Skeletal muscle tissue (tissue), 4 donors: ENCODE measurements around the gene IFITM2. TPM values are rescaled to one million over a fixed set of nuclear protein-coding genes. Genes with fewer than 3 reads are reported as not detected.
"Not testable (repeated sequence)": the region's sequence is repeated elsewhere in the genome, so short reads cannot be mapped to it uniquely, and the experiment has no call there.

ENCODE experiments used
- H3K27ac ChIP-seq: one replicate; pipeline ENCODE4 v1.7.0; 2013; ENCODE audit warnings: mild to moderate bottlenecking, low read depth, low read length, inconsistent platforms
- H3K27me3 ChIP-seq, 3 donors: one replicate each; pipeline ENCODE4 v1.7.0; 2013; ENCODE audit warnings: low read length in 3 of 3; ENCODE audit not compliant: control insufficient read depth in 3 of 3, insufficient read depth in 3 of 3
- H3K36me3 ChIP-seq, 3 donors: one replicate each; pipeline ENCODE4 v1.7.0; 2013; ENCODE audit warnings: low read length in 3 of 3; ENCODE audit not compliant: control insufficient read depth in 3 of 3, insufficient read depth in 3 of 3
- H3K4me1 ChIP-seq, 3 donors: one replicate each; pipeline ENCODE4 v1.7.0; 2013; ENCODE audit warnings: low read length in 3 of 3, mild to moderate bottlenecking in 3 of 3; ENCODE audit not compliant: control insufficient read depth in 3 of 3, insufficient read depth in 3 of 3
- H3K4me3 ChIP-seq, 3 donors: one replicate each; pipeline ENCODE4 v1.7.0; 2013; ENCODE audit warnings: low read length in 3 of 3
- H3K9ac ChIP-seq, 3 donors: one replicate each; pipeline ENCODE4 v1.7.0; 2013; ENCODE audit warnings: low read length in 3 of 3, mild to moderate bottlenecking in 3 of 3, moderate library complexity in 2 of 3, low read depth in 1 of 3
- H3K9me3 ChIP-seq, 3 donors: one replicate each; pipeline ENCODE4 v1.7.0; 2013; ENCODE audit warnings: low read length in 3 of 3; ENCODE audit not compliant: control insufficient read depth in 3 of 3
- total RNA-seq: library from RNA; depleted of rRNA; stranded (reverse); fragments of >200 nt; gene quantifications from one replicate; pipeline ENCODE4 v1.2.3, GENCODE V29; 2014
- donor health status: Osteomylitis.

The IFITM2 gene
- total RNA-seq, 1 donor from 2014 or later: 6.3 TPM

DNA sequence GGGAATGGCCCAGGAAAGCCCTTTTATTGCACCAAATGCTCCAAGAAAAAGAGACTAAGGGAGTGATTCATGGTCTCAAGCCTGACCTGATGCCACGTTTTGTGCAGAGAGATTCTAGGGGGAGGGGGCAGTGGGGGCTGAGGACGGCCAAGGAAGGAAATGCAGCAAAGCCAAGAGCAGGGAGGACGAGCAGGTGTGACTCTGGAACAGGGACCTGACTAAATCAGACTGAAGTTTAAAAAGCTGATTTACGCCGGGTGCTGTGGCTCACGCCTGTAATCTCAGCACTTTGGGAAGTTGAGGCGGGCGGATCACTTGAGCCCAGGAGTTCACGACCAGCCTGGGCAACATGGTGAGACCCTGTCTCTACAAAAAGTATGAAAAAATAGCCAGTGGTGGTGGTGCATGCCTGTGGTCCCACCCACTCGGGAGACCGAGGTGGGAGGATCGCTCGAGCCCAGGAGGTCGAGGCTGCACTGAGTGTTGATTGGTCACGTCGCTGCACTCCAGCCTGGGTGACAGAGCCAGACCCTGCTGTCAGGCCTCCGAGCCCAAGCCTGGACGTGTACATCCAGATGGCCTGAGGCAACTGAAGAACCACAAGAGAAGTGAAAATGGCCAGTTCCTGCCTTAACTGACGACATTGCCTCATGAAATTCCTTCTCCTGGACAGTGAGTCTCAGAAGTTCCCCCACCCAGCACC lies 23.9 kb downstream of the IFITM2 start:
- Histone ChIP-seq H3K27ac (no peak overlapping the region), H3K4me3 (no peak overlapping the region), H3K4me1 (peaks cover 19 to 25% (median 24%) of the 10 kb centered on the region in 3 donors), H3K9me3 (peaks cover 0 to 2% (median 0%) of the 10 kb centered on the region in 3 donors), H3K9ac (no peak overlapping the region), H3K27me3 (peaks cover 0 to 20% (median 6%) of the 10 kb centered on the region in 3 donors), H3K36me3 (no peaks in the 10 kb centered on the region)

DNA sequence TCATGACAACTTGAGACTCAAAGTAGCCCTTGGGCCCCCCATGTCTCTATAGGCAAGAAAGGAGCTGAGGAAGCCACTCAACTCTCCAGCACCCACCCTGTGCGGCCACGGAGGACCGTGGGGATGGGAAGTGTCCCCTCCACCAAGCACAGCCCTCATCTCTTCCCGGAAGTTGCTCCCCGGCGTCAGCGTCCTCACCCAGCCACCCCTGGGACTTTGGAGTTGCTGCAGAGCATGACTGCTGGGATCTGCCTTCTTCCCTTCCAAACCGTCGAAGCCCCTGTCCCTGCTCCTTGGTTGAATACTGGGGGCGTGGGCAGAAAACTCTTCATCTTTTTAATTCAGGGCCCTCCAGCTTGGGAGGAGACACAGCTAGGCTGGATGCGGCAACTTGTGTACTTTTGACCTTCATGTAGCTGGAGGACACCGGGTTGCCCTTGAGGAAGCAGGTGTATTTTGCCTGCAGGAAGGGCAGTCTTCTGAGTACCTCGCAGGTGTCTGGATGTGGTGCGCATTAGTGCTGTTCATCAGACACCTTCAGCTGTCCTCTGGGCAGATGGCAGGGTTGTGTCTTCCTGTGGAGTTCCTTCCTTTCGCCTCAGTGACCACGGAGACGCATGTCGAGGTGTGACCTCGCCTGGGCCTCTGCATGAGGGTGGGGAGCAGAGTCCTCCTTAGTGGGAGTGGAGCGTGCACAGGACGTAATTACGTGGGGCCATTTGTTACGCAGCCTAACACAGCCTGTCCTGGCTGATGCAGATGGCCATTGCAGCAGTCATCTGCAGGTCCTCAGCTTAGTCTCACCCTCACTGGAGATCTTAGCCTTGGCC lies 25.2 kb downstream of the IFITM2 start:
- Histone ChIP-seq H3K27me3 (peaks cover 0 to 12% (median 6%) of the 10 kb centered on the region in 3 donors), H3K27ac (no peak overlapping the region), H3K4me3 (no peak overlapping the region), H3K36me3 (no peaks in the 10 kb centered on the region), H3K9ac (no peak overlapping the region), H3K4me1 (peaks cover 10 to 19% (median 17%) of the 10 kb centered on the region in 3 donors), H3K9me3 (peaks cover 0 to 2% (median 0%) of the 10 kb centered on the region in 3 donors)

DNA sequence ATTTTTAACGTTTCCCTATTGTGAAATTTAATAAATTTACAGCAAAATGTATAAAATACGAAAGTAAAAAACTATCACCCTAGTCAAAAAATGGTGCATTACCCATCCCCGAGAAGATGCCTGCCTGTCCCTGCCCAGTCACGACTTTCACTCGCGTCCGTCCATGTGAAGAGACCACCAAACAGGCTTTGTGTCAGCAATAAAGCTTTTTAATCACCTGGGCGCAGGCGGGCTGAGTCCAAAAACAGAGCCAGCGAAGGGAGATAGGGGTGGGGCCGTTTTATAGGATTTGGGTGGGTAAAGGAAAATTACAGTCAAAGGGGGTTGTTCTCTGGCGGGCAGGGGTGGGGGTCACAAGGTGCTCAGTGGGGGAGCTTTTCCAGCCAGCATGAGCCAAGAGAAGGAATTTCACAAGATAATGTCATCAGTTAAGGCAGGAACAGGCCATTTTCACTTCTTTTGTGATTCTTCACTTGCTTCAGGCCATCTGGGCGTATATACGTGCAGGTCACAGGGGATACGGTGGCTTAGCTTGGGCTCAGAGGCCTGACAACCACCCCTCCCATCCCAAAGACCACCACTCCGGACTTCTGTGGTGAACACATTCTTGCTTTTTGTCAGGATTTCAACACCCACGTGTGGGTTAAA lies 26.1 kb downstream of the IFITM2 start:
- H3K4me1 ChIP-seq: peaks cover 10 to 19% (median 17%) of the 10 kb centered on the region in 3 donors
- H3K36me3 ChIP-seq, H3K27me3 ChIP-seq, H3K4me3 ChIP-seq, H3K9ac ChIP-seq, H3K27ac ChIP-seq, H3K9me3 ChIP-seq: not testable (repeated sequence)

DNA sequence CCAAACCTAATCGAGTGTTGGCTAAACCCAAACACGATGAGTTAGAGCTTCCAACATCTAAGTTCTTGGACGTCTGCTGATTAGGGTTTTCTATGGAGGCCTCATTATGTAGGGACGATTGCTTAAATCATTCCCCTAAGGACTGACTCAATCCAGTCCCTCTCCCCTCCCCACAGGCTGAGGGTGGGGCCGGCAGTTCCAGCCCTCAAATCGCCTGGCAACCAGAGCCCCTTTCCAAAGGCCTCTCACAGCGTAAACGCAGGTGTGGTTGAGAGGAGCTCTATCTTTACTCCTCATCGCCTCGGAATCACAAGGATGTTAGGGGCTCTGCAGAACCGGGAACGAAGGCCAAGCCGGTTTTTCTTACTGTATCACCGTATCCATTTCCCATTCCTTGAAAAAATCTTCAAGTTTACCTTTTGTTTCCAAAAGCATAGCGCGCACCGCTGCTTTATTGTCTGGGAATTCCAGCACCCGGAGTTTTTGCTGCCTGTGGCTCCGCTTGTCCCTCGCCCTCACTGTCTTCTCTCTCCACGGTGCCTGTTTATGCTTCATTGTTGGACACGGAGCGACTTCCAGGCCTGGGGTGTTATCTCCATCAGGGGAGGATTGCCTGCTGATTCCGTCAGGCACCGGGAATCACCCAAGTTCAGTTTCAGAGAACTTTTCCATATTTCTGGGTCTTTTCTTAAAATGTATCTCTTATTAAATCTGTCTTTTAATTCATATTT lies 26.8 kb downstream of the IFITM2 start:
- Histone ChIP-seq H3K4me1 (peaks cover 10 to 19% (median 17%) of the 10 kb centered on the region in 3 donors), H3K36me3 (no peaks in the 10 kb centered on the region), H3K9me3 (peaks cover 0 to 2% (median 0%) of the 10 kb centered on the region in 3 donors), H3K4me3 (no peak overlapping the region), H3K27ac (peak overlapping the region; percentile 5), H3K9ac (no peak overlapping the region), H3K27me3 (peaks cover 0 to 8% (median 6%) of the 10 kb centered on the region in 3 donors)

DNA sequence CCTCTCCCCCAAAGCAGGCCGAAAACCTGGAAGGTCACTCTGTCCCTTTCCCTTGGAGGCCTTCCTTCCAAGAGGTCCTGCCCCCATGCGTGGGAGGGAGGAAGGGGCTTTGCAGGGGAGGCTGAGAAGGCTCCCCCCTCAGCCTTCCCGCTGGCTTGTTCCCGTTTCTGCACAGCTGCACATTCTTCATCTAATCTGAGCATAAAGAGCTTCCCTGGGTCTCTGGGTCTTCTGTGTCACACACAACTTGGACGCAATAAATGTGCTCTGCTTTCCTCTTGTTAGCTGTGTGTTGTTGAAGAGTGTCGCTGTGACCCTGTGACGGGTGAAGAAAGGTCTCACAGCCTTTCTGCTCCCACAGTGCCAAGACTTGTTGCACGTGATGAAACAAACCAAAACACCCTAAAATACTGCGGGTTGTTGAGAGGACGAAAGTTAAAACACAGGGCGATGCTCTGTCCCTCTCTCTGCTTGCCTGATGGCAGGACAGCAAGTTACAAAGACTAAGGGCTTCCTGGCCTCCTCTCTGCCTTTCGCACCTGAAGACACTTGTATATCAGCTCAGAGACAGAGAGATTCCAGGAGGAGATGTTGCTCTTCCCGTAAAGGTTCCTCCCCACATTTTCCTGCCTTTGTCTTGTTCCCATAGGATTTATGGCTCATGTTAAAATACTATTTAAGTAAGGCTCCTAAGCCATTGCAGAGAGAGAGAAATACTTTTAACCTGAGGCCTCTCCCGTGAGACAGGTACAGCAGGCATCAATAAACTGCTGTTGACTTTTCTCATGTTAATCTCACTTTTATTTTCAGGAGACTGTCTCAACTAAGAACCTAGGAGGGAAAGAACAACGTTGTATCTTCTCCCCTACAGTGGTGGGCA lies 28.4 kb downstream of the IFITM2 start:
- Histone ChIP-seq H3K27ac (peak overlapping the region; percentile 79), H3K9ac (peak overlapping the region; percentile 8 to 51 (median 10)), H3K36me3 (no peaks in the 10 kb centered on the region)

DNA sequence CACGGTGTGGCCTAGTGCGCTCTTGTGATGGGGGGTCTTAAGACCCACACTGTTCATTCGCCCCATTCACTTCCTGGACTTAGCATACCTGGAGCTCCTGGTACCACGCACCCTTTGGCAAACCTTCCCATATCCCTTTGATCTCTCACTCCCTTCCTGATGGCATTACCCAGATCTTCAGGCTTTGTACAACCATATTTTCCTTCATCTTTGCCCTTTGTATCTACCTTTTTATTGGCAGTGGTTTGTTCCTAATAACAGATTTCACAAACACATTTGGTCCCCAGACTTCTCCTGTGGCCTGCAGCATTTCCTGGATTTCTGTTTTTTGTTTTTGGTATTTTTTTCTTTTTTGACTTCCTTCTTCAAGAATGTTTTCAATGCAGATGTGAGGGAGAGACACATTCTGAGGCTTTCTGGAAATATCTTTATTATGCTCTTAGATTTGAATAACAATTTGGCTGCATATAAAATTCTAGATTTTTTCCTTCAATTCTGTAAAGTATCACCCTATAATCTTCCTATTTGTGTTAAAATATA lies 29.1 kb downstream of the IFITM2 start:
- Histone ChIP-seq H3K4me3 (peak overlapping the region in 1 of 3 donors; percentile 14), H3K9me3 (peaks cover 0 to 2% (median 0%) of the 10 kb centered on the region in 3 donors), H3K4me1 (peaks cover 10 to 19% (median 17%) of the 10 kb centered on the region in 3 donors), H3K36me3 (no peaks in the 10 kb centered on the region), H3K9ac (peak overlapping the region in 1 of 3 donors; percentile 10), H3K27me3 (peaks cover 0 to 5% (median 2%) of the 10 kb centered on the region in 3 donors), H3K27ac (peak overlapping the region; percentile 79)

More for the DNA sequence above, 28.4 kb downstream of the IFITM2 start:
- Histone ChIP-seq H3K9me3 (peaks cover 0 to 2% (median 0%) of the 10 kb centered on the region in 3 donors), H3K4me1 (peaks cover 10 to 19% (median 17%) of the 10 kb centered on the region in 3 donors), H3K27me3 (peaks cover 0 to 8% (median 2%) of the 10 kb centered on the region in 3 donors), H3K4me3 (peak overlapping the region in 1 of 3 donors; percentile 14)

DNA sequence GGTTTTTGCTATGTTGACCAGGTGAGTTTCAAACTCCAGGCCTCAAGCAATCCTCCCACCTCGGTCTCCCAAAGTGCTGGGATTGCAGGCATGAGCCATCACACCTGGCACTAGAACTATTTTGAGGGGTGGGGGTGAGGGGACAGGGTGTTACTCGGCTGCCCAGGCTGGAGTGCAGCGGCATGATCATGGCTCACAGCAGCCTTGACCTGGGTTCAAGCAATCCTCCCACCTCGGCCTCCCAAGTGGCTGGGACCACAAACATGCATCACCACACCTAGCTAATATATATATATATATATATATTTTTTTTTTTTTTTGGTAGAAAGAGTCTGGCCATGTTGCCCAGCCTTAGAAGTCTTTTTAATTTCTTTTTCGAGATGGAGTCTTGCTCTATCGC lies 30.1 kb downstream of the IFITM2 start:
- no peaks in the 10 kb centered on the region for H3K36me3 ChIP-seq
- H3K27me3 ChIP-seq: peaks cover 0 to 5% (median under 1%) of the 10 kb centered on the region in 3 donors
- H3K27ac ChIP-seq: no peak overlapping the region
- no peak overlapping the region for H3K9ac ChIP-seq
- H3K4me1 ChIP-seq: peaks cover 10 to 19% (median 17%) of the 10 kb centered on the region in 3 donors
- peaks cover 0 to 2% (median 0%) of the 10 kb centered on the region in 3 donors for H3K9me3 ChIP-seq
- H3K4me3 ChIP-seq: no peak overlapping the region

DNA sequence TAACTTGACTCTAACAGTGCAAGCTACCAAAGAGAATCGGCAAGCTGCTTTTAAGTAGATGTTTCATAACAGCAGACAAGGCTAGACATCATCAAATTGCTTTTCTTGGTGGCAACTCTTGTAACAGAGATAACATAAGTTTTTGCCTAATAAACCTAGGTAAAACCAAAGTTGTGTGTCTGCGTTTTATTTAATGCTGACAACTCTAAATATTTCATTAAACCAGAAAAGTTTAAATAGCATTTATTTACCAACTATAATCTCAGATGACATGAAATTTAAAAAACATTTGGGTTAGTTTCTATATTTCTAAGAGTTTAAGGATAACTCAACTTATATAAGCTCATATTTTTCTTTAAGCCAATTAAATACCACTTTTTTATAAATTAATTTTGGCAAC lies 32.3 kb downstream of the IFITM2 start:
- H3K4me1 ChIP-seq: peaks cover 10 to 17% (median 16%) of the 10 kb centered on the region in 3 donors
- H3K27me3 ChIP-seq: no peaks in the 10 kb centered on the region
- H3K9ac ChIP-seq: no peak overlapping the region
- H3K9me3 ChIP-seq: no peaks in the 10 kb centered on the region
- no peak overlapping the region for H3K27ac ChIP-seq
- H3K36me3 ChIP-seq: no peaks in the 10 kb centered on the region
- H3K4me3 ChIP-seq: no peak overlapping the region
